Muscle of arm (tissue), 12 donors: ENCODE results near the gene ASIP. TPM values are rescaled to one million over a fixed set of nuclear protein-coding genes. Genes with fewer than 3 reads are reported as not detected.

Experiments
- DNase-seq: peaks from one replicate; pipeline ENCODE4 v3.0.0-alpha.2; 2013
- polyA plus RNA-seq, 12 donors: library from polyadenylated mRNA; unstranded; fragments of 120-200 nt; gene quantifications; one replicate each; pipeline ENCODE4 v1.2.1, GENCODE V29; 2013; ENCODE audit not compliant: insufficient read length in 12 of 12

The ASIP gene
- polyA plus RNA-seq, 12 donors = 0.21 to 10.2 (median 0.33) TPM; not detected in 4

- DNase-seq = no peak
These were observed 69.4 kb downstream of the ASIP start for GRCh38 chr20:34310481-34311117.

DNA sequence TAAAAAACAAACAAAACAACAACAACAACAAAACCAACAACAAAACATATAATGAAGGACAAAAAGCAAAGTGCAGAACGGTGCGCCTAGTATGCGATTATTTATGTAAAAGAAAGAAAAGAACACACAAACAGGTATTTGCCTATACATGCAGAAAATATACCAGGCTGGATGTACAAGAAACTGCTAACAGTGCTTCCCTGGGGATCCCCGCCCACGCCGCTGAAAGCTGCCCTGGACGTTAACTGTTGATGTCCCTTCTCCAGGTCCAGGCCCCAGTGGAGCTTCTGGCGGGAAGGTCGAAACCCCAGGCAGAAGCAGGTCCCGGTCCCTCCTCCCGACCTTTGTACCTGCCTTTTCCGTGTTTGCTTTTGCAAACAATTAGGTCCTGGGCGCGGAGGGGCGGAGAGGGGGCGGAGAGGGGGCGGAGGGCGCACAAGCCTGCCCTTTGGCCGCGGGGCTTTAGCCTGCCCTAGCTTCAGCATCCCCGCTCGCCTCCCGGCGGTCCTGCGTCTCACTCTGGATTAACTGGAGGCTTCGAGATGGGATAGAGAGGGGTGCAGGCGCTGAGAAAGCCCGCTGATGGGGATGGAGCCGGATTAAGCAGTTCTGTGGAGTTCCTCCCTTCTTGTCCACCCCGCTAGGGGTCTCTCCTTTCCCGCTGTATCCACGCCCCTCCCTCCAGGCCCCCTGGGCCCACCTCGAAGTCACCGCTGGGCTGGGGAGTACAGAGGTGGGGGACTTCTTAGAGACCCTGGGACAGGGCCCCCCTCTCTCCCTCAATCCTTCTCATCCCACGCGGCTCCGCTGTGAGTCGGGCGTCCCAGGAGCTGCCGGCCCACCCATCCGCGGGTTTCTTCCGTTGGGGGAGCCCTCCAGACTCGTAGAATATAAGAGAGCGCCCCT is 70.1 kb downstream of the ASIP start:
- no peak for DNase-seq

DNA sequence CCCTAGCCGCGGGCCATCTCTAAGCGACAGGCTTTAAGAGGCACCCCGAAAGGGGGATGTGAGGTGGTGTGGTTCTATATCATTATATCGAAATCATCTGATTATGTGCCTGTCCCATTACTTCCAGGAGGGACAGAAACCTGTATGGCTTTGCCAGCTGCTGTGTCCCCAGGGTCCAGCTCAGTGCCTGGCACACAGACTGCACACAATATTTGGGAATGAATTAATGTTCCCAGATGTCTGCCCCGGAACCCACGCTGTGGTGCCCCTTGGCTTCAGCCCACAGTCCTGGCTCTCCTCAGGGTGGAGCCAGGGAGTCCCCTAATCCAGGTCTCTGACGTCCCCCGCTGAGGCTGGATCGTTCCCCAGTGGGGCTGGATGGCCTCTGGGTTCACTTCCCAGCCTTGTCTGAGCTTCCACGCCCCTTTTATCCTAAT is 70.8 kb downstream of the ASIP start:
- DNase-seq = no peak

- DNase-seq = peak; percentile 86
These were observed 71.5 kb downstream of the ASIP start for GRCh38 chr20:34312544-34313217.

DNA sequence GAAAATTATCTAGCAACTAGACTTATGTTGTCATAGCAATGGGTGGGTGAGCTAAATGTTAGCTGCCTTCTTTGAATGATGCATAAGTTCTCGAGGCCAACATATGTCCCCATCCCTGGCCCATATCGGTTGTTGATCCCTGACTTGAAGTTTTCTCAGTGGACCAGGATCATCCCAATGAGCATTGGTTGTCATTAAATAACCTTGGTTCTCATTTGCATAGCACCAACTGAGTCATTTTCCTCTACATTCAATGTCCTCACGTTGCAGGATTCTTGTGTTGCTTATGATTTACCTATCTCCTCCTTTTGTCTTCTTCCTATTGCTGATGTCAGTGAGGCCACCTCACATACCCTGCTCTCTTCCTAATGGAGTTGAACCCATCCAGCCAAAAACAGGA is 74.0 kb downstream of the ASIP start:
- no peak for DNase-seq

DNA sequence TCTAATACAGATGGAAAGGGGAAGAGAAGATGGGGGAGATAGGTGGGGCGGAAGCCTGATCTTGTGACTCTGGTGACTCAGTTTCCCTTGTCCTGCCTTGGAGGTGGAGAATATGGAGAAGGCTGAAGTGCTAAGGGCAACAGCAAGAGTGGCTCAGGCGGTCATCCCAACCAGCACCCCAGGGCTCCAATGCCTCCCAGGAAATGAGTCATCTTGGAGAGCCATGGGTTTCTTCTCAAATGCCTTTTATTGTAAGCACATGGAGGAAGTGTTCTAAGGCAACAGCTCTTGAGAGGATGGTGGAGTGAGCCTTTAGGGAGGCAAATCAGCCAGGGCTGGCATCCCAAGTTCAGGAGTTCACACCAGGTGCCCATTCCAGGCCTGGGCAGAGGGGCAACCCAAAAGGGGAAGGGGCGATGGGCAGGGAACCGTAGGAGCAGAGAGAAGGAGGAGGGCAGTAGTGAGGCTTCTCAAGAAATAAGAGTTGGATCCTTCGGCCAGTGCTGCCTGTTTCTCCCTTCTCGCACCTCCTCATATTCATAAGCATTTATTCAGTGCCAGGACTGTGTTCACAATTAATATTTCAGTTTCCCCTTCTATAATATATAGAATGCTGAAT is 75.1 kb downstream of the ASIP start:
- no peak for DNase-seq

Other genes starting within 250 kb of the ASIP start
- gene RALY, start 247.5 kb upstream of the ASIP start, polyA plus RNA-seq = 100 to 1,000 TPM in 10 of 12 donors, 10 to 100 TPM in 1, not detected in 1; 99.5 to 138 (median 116) TPM
- 10 to 100 TPM in 11 of 12 donors, not detected in 1; 42.7 to 53.0 (median 47.0) TPM for gene EIF2S2, start 129.2 kb upstream of the ASIP start, polyA plus RNA-seq
- gene AHCY, start 61.9 kb downstream of the ASIP start, polyA plus RNA-seq = 100 to 1,000 TPM in 11 of 12 donors, not detected in 1; 123 to 216 (median 175) TPM
- 10 to 100 TPM in 11 of 12 donors, not detected in 1; 13.1 to 38.0 (median 31.3) TPM for gene ITCH, start 121.8 kb downstream of the ASIP start, polyA plus RNA-seq